Vagina (tissue), 2 donors: ENCODE results near the gene ABTB1.

Experiments used
- POLR2AphosphoS5 ChIP-seq, 2 donors: sonication (generic); formaldehyde crosslinking; IDR thresholded peaks; one replicate each; pipeline ENCODE4 v1.9.0; 2017; ENCODE audit warnings: antibody characterized with exemption in 2 of 2, mild to moderate bottlenecking in 2 of 2, low read depth in 1 of 2; ENCODE audit not compliant: insufficient read depth in 1 of 2
- TF ChIP-seq, protein P1 (sequence below), 3 experiments: fragments of 450-650 bp in 2 of 3; fragments of 200-600 bp in 1 of 3; sonication (generic) in 1 of 3; IDR thresholded peaks; one replicate each; pipeline ENCODE4 v1.5.1; 2017 to 2019; ENCODE audit warnings: antibody characterized with exemption in 3 of 3, mild to moderate bottlenecking in 2 of 3, moderate library complexity in 2 of 3

DNA sequence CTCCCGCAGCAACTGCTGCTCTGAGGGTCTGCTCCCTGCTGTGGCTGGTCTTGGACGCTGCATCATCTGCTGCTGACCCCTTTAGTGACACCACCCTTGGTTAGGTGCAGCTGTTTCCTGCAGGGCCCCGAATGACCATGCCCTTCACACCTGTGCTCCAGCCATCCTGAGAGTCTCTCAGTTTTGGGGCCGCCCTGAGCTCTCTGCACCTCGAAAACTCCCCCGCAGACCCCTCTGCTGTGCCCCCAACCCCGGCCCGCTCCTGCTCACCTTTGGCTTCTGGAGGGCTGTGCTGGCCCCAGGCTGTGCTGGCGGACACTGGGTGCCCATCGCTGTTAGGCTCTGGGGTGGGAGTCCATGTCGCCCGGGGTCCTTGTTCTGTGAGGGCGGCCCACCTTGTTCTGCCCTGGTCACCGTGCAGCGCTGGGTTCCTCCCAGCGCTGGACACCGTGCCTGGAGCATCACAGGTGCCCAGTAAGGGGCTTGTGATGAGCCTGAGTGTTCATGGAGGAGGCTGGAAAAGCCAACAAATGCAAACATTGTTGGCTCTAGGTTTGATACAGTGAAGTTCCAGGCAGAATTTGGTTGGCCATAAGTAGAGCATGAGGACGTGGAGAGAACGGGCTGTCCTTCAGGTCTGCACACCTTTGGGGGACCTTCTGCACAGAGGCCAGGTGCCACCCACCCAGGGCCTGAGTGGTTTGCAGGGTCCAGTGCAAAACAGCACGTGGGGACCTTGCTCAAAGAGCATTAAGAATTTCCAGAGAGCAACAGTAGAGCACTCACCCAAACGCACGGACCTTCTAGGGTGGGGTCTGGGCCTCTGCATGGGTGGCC, 12.3 kb downstream of the ABTB1 start:
- TF ChIP-seq POLR2AphosphoS5 (IDR thresholded peaks at IDR 0.05; ENCODE audit: insufficient read depth in 1 of 2, low read depth in 1 of 2), result no peak
- TF ChIP-seq, protein P1, sequence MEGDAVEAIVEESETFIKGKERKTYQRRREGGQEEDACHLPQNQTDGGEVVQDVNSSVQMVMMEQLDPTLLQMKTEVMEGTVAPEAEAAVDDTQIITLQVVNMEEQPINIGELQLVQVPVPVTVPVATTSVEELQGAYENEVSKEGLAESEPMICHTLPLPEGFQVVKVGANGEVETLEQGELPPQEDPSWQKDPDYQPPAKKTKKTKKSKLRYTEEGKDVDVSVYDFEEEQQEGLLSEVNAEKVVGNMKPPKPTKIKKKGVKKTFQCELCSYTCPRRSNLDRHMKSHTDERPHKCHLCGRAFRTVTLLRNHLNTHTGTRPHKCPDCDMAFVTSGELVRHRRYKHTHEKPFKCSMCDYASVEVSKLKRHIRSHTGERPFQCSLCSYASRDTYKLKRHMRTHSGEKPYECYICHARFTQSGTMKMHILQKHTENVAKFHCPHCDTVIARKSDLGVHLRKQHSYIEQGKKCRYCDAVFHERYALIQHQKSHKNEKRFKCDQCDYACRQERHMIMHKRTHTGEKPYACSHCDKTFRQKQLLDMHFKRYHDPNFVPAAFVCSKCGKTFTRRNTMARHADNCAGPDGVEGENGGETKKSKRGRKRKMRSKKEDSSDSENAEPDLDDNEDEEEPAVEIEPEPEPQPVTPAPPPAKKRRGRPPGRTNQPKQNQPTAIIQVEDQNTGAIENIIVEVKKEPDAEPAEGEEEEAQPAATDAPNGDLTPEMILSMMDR (IDR thresholded peaks at IDR 0.05), result no peak
